Bronchial epithelial cell (primary cell): ENCODE results near the gene RNU2-1. TPM values are rescaled to one million over a fixed set of nuclear protein-coding genes. Genes with fewer than 3 reads are reported as not detected.

ENCODE experiments used
- DNase-seq: peaks from one replicate; pipeline ENCODE4 v3.0.0-alpha.2; 2010; ENCODE audit warnings: low read depth
- FAIRE-seq: peaks from 2 replicates; lab custom pipeline; 2011; peaks lifted over from hg19 to GRCh38; lab: Jason Lieb, UNC
- H3K27me3 ChIP-seq: 2 replicates; pipeline ENCODE4 v1.5.1; 2011; ENCODE audit warnings: low read length; ENCODE audit not compliant: control insufficient read depth, insufficient read depth
- H3K36me3 ChIP-seq: 2 replicates; pipeline ENCODE4 v1.5.1; 2011; ENCODE audit warnings: low read length; ENCODE audit not compliant: control insufficient read depth, insufficient read depth
- H3K4me3 ChIP-seq: 2 replicates; pipeline ENCODE4 v1.5.1; 2011; ENCODE audit warnings: mild to moderate bottlenecking, low read depth, low read length, control low read depth
- CTCF ChIP-seq: IDR thresholded peaks from 2 replicates; pipeline ENCODE4 v1.5.1; 2011; ENCODE audit warnings: mild to moderate bottlenecking, moderate library complexity, low read length, control low read depth, inconsistent platforms; ENCODE audit not compliant: insufficient read depth, severe bottlenecking
- total RNA-seq: library from RNA; depleted of rRNA; stranded (reverse); fragments of >200 nt; gene quantifications from 2 replicates; pipeline ENCODE4 v1.2.1, GENCODE V29; 2014

The RNU2-1 gene
- total RNA-seq, 1 donor from 2014 or later, result not detected

DNA sequence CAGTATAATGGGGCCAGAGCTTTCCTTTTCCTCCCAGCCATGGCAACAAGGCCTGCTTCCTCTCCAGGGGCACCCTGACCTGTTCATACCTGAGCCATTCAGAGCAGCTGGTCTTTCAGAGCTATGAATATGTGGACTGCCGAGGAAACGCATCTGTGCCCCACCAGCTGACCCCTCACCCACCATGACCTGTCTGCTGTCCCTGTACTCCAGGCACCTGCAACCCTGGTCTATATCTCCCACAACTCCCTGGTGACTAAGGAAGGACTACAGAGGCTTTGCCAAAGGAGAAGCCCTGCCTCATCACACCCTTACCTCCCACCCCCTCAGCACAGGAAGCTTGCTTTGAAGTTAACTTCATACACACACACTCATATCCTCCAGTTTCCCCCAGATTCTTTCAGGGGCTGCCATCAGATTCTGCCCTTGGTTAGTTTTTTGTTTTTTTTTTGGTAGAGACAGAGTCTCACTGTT lies 16.1 kb downstream of the RNU2-1 start:
- DNase-seq, result no peak
- peak; percentile 83 for FAIRE-seq

DNA sequence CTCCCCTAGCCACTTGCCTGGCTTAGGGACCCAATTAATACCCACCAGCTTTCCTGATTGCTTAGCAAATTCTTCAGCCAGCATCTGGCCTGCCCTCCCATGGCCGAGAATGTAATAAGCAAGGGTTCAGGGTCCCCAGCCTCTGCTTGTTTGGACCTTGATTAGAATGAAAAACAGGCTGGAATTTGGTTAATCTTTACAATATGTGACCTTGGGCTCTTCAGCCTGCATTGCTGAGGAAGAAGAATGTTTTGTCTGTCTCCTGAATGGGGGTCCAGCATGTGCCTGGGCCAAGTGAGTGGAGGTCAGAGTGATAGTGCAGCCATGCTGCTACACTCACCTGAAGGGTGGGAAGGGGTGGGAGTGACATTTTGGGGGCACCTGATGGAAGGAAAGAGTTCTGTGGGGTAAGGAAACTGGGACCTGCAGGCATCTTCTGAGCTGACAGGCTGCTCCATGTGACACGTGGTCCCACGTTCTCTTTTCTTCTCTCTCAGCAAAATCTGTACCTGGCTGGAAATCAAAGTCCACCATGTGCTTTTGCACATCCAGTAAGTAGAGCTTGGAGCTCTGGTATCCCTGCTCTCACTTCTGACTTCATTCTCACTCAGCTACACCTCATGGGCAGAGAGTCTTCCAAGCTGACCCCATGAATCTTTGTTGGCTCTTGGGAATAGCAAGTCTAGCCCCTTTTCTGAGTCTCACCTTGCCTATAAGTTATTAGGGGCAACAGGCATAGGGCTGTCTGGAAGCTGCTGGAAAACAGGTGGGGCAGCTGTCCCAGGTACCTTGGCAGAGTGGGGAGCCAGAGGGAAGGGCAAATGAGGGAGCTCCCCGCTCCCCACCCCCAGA lies 16.8 kb downstream of the RNU2-1 start:
- DNase-seq, result no peak
- Histone ChIP-seq H3K36me3 (peaks cover 8% of the 10 kb centered on the region), H3K4me3 (no peak overlapping the region), H3K27me3 (no peaks in the 10 kb centered on the region)
- TF ChIP-seq CTCF, result no peak
- FAIRE-seq, result no peak

More for the DNA sequence above, 16.1 kb downstream of the RNU2-1 start:
- Histone ChIP-seq H3K36me3 (peaks cover 8% of the 10 kb centered on the region), H3K4me3 (no peak overlapping the region), H3K27me3 (no peaks in the 10 kb centered on the region)
- no peak for TF ChIP-seq CTCF

- Histone ChIP-seq H3K4me3 (no peak overlapping the region), H3K27me3 (no peaks in the 10 kb centered on the region), H3K36me3 (peaks cover 8% of the 10 kb centered on the region)
- TF ChIP-seq CTCF, result no peak
- DNase-seq (no peak), FAIRE-seq (no peak)
Measured at GRCh38 chr17:43216369-43216761, 17.4 kb downstream of the RNU2-1 start.

DNA sequence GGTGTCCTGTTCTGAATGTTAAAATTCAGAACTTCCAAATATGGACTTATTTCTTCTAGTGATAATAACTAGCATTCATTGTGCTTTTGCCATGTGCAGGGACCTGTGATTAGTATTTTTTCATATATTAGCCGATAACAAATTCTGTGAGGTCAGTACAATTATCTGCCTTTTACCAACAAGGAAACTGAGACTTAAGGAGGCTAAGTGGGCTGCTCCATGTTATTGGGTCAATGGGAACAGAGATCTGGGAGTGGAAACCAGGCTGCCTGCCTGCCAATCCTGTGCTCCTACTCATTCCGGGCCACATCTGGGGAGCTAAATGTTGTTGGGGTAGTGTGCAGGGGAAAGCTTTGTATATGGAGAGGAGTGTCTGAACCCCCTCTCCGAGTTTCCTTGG lies 18.4 kb downstream of the RNU2-1 start:
- FAIRE-seq (no peak), DNase-seq (no peak)
- Histone ChIP-seq H3K27me3 (no peaks in the 10 kb centered on the region), H3K36me3 (peaks cover 8% of the 10 kb centered on the region), H3K4me3 (no peak overlapping the region)
- no peak for TF ChIP-seq CTCF

GRCh38 chr17:43213545-43213944 lies 20.2 kb downstream of the RNU2-1 start:
- H3K36me3 ChIP-seq, result peaks cover 11% of the 10 kb centered on the region
- DNase-seq (no peak), FAIRE-seq (no peak)

More at GRCh38 chr17:43213545-43213944, 20.2 kb downstream of the RNU2-1 start:
- Histone ChIP-seq H3K27me3 (no peaks in the 10 kb centered on the region), H3K4me3 (no peak overlapping the region)
- no peak for TF ChIP-seq CTCF
